ENCODE data around the gene PTPN14. TPM values are rescaled to one million over a fixed set of nuclear protein-coding genes. Genes with fewer than 3 reads are reported as not detected.

Gene PTPN14
- total and polyA plus RNA-seq, 5 donors from 2014 or later = 0.02 to 0.10 (median 0.06) TPM; not detected in 2

- no peak for ATAC-seq (ENCODE audit: low read depth in 2 of 2)
- Mint-ChIP-seq H3K9me3 (peaks cover 0 to 3% (median 0%) of the 10 kb centered on the region in 7 donors), H3K4me3 (no peak overlapping the region)
Observed at GRCh38 chr1:214520544-214521165, 30.7 kb downstream of the PTPN14 start.

GRCh38 chr1:214518361-214518760 is 33.0 kb downstream of the PTPN14 start:
- H3K9me3 Mint-ChIP-seq = peaks cover 0 to 3% (median 0%) of the 10 kb centered on the region in 7 donors
- H3K27me3 Mint-ChIP-seq = peaks cover 7% of the 10 kb centered on the region
- no peak overlapping the region for H3K4me3 ChIP-seq (ENCODE audit: low read depth, low read length)
- no peak overlapping the region for H3K27ac Mint-ChIP-seq
- DNase-seq (no peak), ATAC-seq (ENCODE audit: low read depth in 2 of 2) (no peak)
- H3K9me3 ChIP-seq (ENCODE audit: control insufficient read depth in 2 of 2, low read length in 2 of 2) = no peaks in the 10 kb centered on the region
- H3K4me3 Mint-ChIP-seq = no peak overlapping the region
- H3K4me1 Mint-ChIP-seq = peaks cover 0 to 10% (median 0%) of the 10 kb centered on the region in 4 donors
- no peaks in the 10 kb centered on the region for H3K4me1 ChIP-seq (ENCODE audit: control insufficient read depth, insufficient read depth, low read length, poor library complexity, severe bottlenecking)
- no peaks in the 10 kb centered on the region for H3K27me3 ChIP-seq (ENCODE audit: control insufficient read depth, insufficient read depth, low read length)
- no peaks in the 10 kb centered on the region for H3K36me3 ChIP-seq (ENCODE audit: control insufficient read depth, insufficient read depth, low read length)
- H3K36me3 Mint-ChIP-seq = no peaks in the 10 kb centered on the region
- H3K27ac ChIP-seq (ENCODE audit: insufficient read depth, low read length, poor library complexity, severe bottlenecking) = no peak overlapping the region

More at GRCh38 chr1:214520544-214521165, 30.7 kb downstream of the PTPN14 start:
- Histone ChIP-seq H3K27ac (ENCODE audit: insufficient read depth, low read length, poor library complexity, severe bottlenecking) (no peak overlapping the region), H3K36me3 (ENCODE audit: control insufficient read depth, insufficient read depth, low read length) (no peaks in the 10 kb centered on the region), H3K27me3 (ENCODE audit: control insufficient read depth, insufficient read depth, low read length) (no peaks in the 10 kb centered on the region), H3K4me1 (ENCODE audit: control insufficient read depth, insufficient read depth, low read length, poor library complexity, severe bottlenecking) (no peaks in the 10 kb centered on the region), H3K4me3 (ENCODE audit: low read depth, low read length) (no peak overlapping the region), H3K9me3 (ENCODE audit: control insufficient read depth in 2 of 2, low read length in 2 of 2) (no peaks in the 10 kb centered on the region)
- no peaks in the 10 kb centered on the region for H3K36me3 Mint-ChIP-seq
- H3K27ac Mint-ChIP-seq = no peak overlapping the region
- DNase-seq = no peak
- peaks cover 0 to 6% (median 0%) of the 10 kb centered on the region in 4 donors for H3K4me1 Mint-ChIP-seq
- H3K27me3 Mint-ChIP-seq = peaks cover 15% of the 10 kb centered on the region

GRCh38 chr1:214516434-214517326 is 34.7 kb downstream of the PTPN14 start:
- no peaks in the 10 kb centered on the region for H3K4me1 ChIP-seq (ENCODE audit: control insufficient read depth, insufficient read depth, low read length, poor library complexity, severe bottlenecking)
- no peaks in the 10 kb centered on the region for H3K9me3 ChIP-seq (ENCODE audit: control insufficient read depth in 2 of 2, low read length in 2 of 2)
- H3K4me3 Mint-ChIP-seq = no peak overlapping the region
- no peaks in the 10 kb centered on the region for H3K27me3 ChIP-seq (ENCODE audit: control insufficient read depth, insufficient read depth, low read length)
- peaks cover 0 to 3% (median 0%) of the 10 kb centered on the region in 7 donors for H3K9me3 Mint-ChIP-seq
- H3K27ac Mint-ChIP-seq = no peak overlapping the region
- peaks cover 14% of the 10 kb centered on the region for H3K27me3 Mint-ChIP-seq
- H3K36me3 ChIP-seq (ENCODE audit: control insufficient read depth, insufficient read depth, low read length) = no peaks in the 10 kb centered on the region
- H3K27ac ChIP-seq (ENCODE audit: insufficient read depth, low read length, poor library complexity, severe bottlenecking) = no peak overlapping the region
- ATAC-seq (ENCODE audit: low read depth in 2 of 2) = no peak
- H3K4me3 ChIP-seq (ENCODE audit: low read depth, low read length) = no peak overlapping the region
- DNase-seq = no peak
- peaks cover 0 to 10% (median 0%) of the 10 kb centered on the region in 4 donors for H3K4me1 Mint-ChIP-seq
- H3K36me3 Mint-ChIP-seq = no peaks in the 10 kb centered on the region

- ATAC-seq (ENCODE audit: low read depth in 2 of 2) = no peak
- Mint-ChIP-seq H3K9me3 (peaks cover 0 to 3% (median 0%) of the 10 kb centered on the region in 7 donors), H3K4me1 (peaks cover 0 to 10% (median 0%) of the 10 kb centered on the region in 4 donors), H3K4me3 (no peak overlapping the region), H3K36me3 (no peaks in the 10 kb centered on the region), H3K27me3 (peaks cover 14% of the 10 kb centered on the region), H3K27ac (no peak overlapping the region)
- no peaks in the 10 kb centered on the region for H3K4me1 ChIP-seq (ENCODE audit: control insufficient read depth, insufficient read depth, low read length, poor library complexity, severe bottlenecking)
- H3K27me3 ChIP-seq (ENCODE audit: control insufficient read depth, insufficient read depth, low read length) = no peaks in the 10 kb centered on the region
- no peak overlapping the region for H3K4me3 ChIP-seq (ENCODE audit: low read depth, low read length)
- no peak overlapping the region for H3K27ac ChIP-seq (ENCODE audit: insufficient read depth, low read length, poor library complexity, severe bottlenecking)
- H3K36me3 ChIP-seq (ENCODE audit: control insufficient read depth, insufficient read depth, low read length) = no peaks in the 10 kb centered on the region
- no peak for DNase-seq
- no peaks in the 10 kb centered on the region for H3K9me3 ChIP-seq (ENCODE audit: control insufficient read depth in 2 of 2, low read length in 2 of 2)
Observed at GRCh38 chr1:214515544-214516433, 35.6 kb downstream of the PTPN14 start.

DNA sequence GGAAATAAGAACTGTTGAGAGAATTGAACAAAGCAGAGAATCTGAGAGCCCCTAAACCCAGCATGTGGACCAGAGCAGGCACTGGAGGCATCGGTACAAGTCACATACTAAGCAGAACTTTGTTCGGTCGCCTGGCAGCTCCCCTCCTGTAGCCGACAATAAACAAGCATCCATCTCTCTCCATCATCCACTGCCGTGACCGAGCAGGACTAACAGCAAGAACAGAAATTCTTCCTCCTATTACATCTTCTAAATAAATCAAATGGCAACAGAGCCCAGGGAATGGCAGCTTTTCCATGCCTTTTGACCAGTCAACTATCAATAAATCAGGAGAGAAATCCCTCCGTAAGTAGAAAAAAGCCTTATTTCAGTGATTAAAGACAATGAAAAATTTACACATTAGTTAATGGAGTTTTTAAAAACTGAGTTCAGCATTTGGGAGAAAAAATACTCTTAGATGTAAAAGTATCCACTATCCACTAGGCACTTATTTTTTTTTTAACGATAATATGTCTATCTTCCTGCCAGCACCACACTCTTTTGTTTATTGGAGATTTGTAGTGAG is 36.5 kb downstream of the PTPN14 start:
- Mint-ChIP-seq H3K27me3 (peaks cover 14% of the 10 kb centered on the region), H3K9me3 (peaks cover 0 to 4% (median 0%) of the 10 kb centered on the region in 7 donors), H3K4me1 (peaks cover 0 to 10% (median 0%) of the 10 kb centered on the region in 4 donors), H3K4me3 (no peak overlapping the region), H3K27ac (no peak overlapping the region), H3K36me3 (no peaks in the 10 kb centered on the region)
- DNase-seq (no peak), ATAC-seq (ENCODE audit: low read depth in 2 of 2) (no peak)
- no peak overlapping the region for H3K27ac ChIP-seq (ENCODE audit: insufficient read depth, low read length, poor library complexity, severe bottlenecking)
- H3K27me3 ChIP-seq (ENCODE audit: control insufficient read depth, insufficient read depth, low read length) = no peaks in the 10 kb centered on the region
- H3K4me1 ChIP-seq (ENCODE audit: control insufficient read depth, insufficient read depth, low read length, poor library complexity, severe bottlenecking) = no peaks in the 10 kb centered on the region
- H3K36me3 ChIP-seq (ENCODE audit: control insufficient read depth, insufficient read depth, low read length) = no peaks in the 10 kb centered on the region
- no peaks in the 10 kb centered on the region for H3K9me3 ChIP-seq (ENCODE audit: control insufficient read depth in 2 of 2, low read length in 2 of 2)
- no peak overlapping the region for H3K4me3 ChIP-seq (ENCODE audit: low read depth, low read length)

DNA sequence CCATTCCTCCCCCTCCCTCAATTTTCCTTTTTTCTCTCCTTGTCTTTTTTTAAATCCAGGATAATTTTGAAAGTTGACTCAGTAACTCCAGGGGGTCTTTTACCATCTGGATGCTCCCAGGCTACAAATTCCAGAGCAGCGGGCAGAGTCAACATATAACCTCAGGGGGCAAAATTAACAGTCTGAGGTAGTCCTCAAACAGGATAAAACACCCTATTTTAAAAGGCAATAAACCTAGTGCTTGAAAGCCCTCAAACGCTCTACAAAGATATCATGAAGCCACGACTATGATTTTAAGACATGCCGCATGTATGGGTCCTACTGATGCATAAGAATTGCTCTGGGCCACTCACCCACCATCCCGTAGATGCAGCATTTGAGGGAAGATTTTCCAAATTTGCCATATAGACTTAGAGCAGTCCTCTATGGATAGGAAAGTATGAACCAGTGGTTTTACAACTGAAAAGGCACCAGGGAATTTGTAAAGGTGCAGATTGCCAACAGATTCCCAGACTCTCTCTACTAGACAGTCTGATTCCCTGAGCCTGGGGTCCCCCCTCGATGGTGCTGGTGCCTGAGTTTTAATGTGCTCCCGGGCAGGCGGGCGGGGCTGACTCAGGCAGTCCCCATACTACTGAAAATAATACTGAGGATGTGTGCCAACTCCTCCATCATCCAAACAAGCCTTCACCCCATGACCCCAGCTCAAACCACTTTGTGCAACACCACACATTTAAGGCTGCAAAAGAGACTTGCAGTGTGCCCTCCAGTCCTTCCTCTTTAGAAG is 37.2 kb downstream of the PTPN14 start:
- H3K9me3 ChIP-seq (ENCODE audit: control insufficient read depth in 2 of 2, low read length in 2 of 2) = no peaks in the 10 kb centered on the region
- Mint-ChIP-seq H3K36me3 (no peaks in the 10 kb centered on the region), H3K9me3 (peaks cover 0 to 5% (median 0%) of the 10 kb centered on the region in 7 donors), H3K4me1 (peaks cover 0 to 10% (median 0%) of the 10 kb centered on the region in 4 donors), H3K27ac (no peak overlapping the region), H3K27me3 (peaks cover 14% of the 10 kb centered on the region), H3K4me3 (no peak overlapping the region)
- H3K27me3 ChIP-seq (ENCODE audit: control insufficient read depth, insufficient read depth, low read length) = no peaks in the 10 kb centered on the region
- no peak overlapping the region for H3K27ac ChIP-seq (ENCODE audit: insufficient read depth, low read length, poor library complexity, severe bottlenecking)
- no peak overlapping the region for H3K4me3 ChIP-seq (ENCODE audit: low read depth, low read length)
- ATAC-seq (ENCODE audit: low read depth in 2 of 2) (no peak), DNase-seq (no peak)
- no peaks in the 10 kb centered on the region for H3K4me1 ChIP-seq (ENCODE audit: control insufficient read depth, insufficient read depth, low read length, poor library complexity, severe bottlenecking)
- no peaks in the 10 kb centered on the region for H3K36me3 ChIP-seq (ENCODE audit: control insufficient read depth, insufficient read depth, low read length)
